Sigmoid colon (tissue), 4 donors: ENCODE measurements around the gene LYSMD1.

Experiments
- CTCF ChIP-seq, 4 experiments: fragments of 450-650 bp in 3 of 4; fragments of 200-600 bp in 1 of 4; IDR thresholded peaks; one replicate each; pipeline ENCODE4 v1.5.1; 2016 to 2019; ENCODE audit warnings: antibody characterized with exemption in 4 of 4, mild to moderate bottlenecking in 3 of 4, moderate library complexity in 2 of 4
- EP300 ChIP-seq, 4 donors: sonication (generic); formaldehyde crosslinking; IDR thresholded peaks; one replicate each; pipeline ENCODE4 v1.6.1; 2017; ENCODE audit warnings: antibody characterized with exemption in 4 of 4
- POLR2A ChIP-seq, 2 donors: fragments of 450-650 bp; IDR thresholded peaks; one replicate each; pipeline ENCODE4 v1.6.1; 2016; ENCODE audit warnings: antibody characterized with exemption in 2 of 2, mild to moderate bottlenecking in 2 of 2, moderate library complexity in 2 of 2

DNA sequence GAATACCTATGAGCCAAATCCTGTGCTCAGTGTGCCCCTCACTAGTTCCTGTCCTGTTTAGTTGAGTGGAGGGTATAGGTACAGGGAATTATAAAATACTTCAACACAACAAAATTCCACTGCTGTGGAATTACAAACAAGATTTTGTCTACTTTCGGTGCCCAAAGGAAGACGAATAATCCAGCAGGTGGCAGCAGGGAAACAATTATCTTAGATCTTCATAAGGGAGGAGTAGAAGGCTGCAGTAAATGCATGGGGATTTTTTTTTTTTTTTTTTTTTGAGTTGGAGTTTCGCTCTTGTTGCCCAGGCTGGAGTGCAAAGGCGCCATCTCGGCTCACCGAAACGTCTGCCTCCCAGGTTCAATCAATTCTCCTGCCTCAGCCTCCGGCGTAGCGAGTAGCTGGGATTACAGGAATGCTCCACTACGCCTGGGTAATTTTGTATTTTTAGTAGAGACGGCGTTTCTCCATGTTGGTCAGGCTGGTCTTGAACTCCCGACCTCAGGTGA is 30.6 kb upstream of the LYSMD1 start:
- peak; percentile 46 to 58 (median 49) for TF ChIP-seq CTCF (IDR thresholded peaks at IDR 0.05)
- no peak for TF ChIP-seq POLR2A (IDR thresholded peaks at IDR 0.05)
- no peak for TF ChIP-seq EP300 (IDR thresholded peaks at IDR 0.05)
